Globus pallidus (tissue), 1 donor: Measurements from ENCODE around the gene TGFBR2.

Experiments
- DNase-seq: peaks from one replicate; pipeline ENCODE4 v3.0.0-alpha.2; 2015; ENCODE audit warnings: low spot score

The TGFBR2 gene

DNA sequence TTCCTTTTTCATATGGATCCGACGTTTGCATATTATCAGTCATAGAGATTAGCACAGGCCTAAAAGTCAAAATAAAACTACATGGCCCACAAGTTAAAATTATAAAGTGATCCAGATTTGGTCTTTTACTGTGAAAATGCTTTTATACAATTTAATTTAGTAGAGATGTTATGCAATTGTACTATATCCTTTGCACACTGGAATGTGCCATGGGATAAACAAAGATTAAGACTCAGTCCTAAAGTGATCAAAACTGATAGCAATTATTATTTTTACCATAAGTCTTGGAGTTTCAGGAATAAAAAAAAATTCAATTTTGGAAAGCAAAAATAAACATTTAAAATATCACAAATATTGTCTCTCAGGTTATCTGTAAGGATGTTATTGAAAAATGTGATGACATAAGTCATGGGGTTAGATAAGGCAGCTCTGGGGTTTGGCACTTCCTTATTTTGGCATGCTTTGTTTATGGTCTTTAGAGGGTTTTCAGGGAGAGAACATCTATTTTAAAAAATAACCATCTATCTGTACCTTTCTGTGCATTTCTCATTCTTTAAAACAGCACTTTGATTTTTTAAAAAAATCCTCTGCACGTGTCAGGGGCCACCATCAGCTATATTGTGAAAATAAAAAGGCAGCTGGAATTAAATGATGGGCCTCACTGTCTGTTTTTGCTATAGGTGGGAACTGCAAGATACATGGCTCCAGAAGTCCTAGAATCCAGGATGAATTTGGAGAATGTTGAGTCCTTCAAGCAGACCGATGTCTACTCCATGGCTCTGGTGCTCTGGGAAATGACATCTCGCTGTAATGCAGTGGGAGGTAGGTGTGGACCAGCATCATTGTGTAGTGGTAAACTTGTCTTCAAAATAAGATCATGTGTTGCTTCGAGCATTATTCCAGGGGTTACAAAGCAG, 67.3 kb downstream of the TGFBR2 start:
- no peak for DNase-seq

DNA sequence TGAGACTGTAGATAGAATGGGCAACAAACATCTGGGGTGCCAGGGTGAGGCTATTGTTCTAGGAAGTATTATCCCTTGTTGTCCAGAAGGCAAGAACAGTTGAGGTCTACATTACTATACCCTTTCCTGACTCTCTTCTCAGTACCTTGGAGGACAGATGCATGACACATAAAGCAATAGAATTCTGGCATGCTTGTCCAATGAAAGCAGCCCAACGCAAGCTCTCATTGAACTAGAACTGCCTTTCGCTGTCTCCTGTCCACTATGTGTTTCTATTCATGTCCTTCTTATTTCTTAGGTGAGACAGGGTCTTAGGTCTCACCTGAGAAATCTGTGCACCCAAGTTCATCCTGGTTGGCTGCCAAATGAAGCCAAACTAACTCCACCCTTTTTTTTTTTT, 68.6 kb downstream of the TGFBR2 start:
- no peak for DNase-seq

DNA sequence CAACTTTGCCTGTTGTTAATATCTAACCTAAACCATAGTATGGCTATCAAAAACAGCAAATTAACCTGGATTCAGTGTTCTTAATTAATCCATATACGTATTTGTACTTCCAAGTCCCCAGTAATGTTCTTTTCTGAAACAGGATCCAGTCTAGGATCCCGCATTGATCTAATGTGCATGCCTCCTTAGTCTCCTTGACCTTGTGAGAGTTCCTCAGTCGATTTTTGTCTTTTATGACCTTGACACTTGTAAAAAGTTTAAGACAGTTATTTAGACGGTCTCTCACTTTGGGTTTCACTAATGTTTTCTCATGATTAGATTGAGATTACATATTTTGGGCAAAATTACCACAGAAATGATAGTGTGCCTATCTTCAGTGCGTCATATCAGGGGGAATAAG, 69.4 kb downstream of the TGFBR2 start:
- DNase-seq: no peak

DNA sequence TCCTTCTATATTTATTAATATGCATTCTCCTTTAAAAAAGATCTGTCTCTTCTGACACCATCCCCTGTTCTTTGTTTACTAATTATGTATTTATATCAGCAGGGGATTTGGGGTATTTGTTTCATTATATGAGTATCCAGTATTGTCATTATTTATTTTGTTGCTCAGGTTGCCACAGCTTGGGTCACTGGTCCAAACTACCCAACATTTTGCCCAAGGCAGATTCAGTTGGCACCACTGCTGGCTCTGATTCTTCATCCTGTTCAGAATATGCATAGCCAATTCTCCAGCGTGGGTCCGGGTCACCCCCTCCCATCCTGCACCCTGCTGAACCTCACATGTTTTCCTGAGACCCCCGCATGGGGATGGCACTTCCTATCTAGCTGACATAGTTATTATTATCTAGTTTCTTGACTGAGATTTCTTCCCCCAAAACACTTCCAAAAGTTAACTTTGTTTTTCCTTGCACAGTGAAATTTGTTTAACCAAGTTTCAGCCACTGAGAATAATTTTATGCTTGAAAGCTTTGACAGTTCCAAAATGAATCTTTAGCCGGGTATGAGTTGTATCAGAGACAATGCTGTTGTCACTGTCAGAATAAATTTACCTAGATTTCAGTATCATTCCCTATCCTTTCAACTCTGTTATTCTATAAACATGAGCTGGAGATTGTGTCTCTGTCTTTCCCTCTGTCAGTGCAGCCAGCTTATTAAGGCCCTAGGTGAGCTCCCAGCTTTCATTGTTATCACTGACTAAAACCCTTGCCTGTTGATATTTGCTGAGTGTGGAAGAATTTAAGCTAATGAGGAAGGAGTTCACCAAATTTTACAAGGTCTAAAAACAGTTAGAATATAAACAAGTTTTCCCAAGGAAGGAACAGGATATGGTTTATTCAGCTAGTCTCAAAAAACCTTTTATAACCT, 70.3 kb downstream of the TGFBR2 start:
- no peak for DNase-seq

DNA sequence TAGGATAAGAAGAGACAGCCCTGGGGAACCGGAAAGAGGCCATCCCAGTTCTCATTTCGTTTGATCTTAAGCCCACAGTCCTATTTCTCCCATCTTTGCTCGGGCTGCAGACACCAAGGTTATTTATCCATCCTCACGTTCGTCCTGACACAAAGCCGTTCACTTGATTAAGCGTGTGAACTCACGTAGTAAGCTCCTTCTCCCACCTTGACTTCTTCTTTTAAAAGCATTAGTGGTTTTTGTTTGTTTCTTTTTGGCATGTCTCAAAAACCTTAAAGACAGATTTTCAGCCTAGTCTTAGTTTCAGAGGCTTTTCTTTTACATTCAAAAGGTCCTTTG, 70.9 kb downstream of the TGFBR2 start:
- no peak for DNase-seq

DNA sequence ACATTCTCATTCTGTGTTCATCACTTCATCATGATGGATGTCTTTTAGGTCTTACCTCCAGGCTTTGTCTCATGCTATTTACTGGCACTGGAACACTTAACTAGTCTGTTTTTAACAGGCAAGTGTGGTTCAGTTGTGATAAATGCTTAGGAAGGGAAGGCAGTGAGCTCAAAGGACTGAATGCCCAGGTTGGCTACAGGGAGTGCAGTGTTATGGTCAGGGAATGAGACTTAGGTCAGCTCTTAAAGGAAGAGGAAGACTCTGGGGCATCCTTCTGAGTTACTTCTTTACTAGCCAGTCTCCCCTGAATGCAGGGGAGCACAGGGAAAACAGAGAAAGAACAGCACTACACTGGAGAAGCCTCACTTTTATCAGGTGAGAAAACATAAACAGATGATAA, 72.6 kb downstream of the TGFBR2 start:
- no peak for DNase-seq

DNA sequence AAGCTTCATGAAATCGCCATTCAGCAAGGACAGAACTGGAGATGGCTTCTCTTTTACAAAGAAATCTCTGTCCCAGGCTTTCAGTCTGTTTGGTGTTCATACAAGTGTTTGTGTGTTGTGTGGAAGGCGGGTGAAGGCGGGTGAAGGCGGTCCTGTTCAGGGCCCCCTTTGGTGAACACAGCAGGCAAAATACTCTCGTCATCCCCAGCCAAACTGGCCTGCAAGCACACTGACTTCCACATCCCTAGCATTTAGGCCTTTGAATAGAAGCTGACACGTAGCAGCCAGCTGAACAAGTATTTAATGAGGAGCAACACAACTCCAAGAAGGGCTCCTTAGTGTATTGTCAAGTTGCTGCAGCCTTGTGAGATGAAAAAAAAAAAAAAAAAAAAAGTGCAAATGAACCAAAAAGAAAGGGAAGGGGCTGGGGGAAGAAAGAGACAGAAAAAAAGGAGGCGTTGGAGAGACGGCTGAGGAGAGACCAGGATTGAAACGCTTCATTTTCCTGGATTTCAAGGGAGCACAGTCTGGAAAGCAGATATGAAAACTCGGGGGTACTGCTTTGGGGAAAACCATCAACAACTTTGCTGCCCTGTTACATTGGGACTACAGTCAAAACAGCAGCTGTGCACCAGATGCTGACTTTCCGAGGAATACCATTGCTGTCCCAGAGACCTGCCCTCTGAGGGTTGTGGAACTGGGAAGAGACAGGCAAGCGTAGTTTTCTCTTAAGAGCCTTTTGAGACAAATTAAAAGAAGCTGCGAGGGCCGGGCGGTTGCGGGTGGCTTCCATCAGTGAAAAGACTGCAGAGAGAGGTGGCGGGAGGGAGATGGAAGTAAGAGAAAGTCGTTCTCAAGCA, 74.6 kb downstream of the TGFBR2 start:
- peak; percentile 95 for DNase-seq

DNA sequence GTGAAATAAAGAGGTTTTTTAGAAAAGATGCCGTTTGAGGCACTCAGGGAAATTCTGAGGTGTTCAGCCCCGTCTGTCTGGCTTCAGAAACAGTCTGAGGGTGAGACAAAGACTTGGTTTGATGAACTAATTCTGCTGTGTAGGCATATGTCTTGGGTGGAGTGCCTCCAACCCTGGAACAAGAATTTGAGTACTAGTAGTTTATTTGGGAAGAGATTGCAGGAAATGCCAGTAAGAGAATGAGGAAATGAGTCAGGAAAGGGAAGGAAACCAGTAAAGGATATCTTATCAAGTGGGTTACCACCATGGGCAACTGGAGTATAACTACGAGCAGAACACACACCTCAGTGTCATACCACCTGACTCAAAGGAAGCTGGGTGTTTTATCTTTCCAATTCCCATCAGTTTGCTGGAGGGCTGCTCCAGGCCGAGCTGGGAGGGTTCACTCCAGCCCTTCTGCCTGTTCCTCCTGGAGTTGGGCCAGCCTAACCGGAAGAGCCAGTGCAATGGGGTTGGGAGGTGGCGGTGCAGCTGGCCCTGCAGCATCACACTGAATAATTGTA, 75.3 kb downstream of the TGFBR2 start:
- DNase-seq: peak; percentile 61

DNA sequence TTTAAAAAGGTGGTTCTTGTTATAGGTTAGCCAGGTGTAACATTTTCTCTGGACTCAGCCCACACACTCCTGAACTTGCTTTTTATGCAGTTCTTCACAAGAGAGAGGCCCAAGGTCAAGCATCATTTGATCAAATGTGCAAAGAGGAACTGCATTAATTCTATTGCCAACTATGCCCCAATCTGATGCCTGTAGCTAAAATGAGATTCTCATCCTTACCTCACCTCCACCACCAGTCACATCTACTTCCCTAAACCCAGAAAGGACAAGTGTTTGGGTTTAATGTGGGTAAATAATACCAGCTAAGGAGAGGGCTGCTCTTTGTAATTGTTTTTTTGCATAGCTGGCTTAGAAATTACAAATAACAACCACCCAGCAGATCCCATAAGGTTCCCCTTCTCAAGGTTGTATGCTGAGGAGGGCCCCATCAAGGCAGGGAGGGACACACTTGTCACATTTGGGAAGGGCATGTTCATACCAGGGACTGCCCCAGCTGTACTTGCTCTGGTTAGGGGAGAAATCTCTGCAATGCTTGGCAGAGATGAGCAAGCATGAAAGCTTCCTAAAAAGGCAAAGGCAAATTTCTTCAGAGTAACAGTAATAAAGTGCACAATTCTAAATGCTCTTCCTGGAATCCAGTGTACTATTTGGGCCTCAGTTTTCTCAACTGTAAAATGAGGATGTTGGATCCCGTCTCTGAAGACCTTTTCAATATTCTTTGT, 76.2 kb downstream of the TGFBR2 start:
- DNase-seq: no peak

DNA sequence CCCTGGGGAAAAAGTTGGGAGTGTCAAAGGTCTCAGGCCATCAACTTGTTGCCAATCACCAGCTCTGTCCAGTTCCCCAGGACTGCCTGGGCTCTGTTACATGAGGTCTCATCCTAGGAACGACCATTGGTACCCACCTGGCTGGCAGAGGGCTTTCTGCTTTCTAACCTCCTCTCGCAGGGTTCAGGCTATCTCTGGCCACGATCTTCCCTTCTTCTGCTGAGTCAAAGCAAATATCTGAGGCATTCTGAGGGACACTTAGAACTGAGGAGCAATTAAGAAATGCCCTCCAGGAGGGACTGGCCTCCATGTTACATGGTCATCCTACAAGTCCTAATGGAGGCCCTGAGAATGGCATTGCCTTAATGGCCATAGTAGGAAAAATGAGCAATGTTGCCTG, 77.4 kb downstream of the TGFBR2 start:
- no peak for DNase-seq

DNA sequence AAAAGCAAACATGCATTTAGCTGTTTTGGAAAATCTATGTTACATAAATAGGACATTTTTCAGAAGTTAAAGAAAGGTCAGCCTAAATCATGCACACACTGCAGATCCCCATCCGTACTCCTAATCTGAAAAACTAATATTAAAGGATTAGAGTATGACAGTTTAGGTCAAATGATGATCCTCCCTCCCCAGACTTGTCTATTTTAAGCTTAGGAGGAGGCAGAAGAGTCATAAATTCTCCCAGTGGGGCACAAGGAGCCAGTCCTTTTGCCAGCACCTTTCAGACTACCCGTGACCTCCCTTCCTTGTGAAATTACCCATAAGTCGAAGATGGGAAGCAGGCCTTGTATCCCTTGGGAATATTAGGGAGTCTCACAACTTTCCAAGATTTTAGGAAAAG, 78.0 kb downstream of the TGFBR2 start:
- DNase-seq: no peak

DNA sequence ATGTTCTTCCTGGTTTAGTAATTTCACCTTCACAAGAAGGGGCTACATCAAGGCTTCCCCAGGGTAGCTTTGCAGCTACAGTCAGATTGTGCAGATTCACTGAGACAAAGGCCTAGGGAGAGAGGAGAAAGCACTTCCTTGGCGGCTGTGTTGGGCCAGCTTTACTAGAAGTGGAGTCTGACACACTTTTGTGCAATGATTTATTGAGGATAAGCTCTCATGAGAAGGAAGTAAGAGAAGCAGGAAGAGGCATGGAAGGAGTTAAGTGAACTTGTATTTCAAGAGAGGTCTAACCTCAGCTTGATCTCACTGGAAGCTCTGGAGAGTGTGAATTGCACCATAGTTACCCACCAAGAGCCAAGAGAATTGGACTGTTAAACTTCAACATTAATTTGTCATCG, 78.9 kb downstream of the TGFBR2 start:
- DNase-seq: no peak

DNA sequence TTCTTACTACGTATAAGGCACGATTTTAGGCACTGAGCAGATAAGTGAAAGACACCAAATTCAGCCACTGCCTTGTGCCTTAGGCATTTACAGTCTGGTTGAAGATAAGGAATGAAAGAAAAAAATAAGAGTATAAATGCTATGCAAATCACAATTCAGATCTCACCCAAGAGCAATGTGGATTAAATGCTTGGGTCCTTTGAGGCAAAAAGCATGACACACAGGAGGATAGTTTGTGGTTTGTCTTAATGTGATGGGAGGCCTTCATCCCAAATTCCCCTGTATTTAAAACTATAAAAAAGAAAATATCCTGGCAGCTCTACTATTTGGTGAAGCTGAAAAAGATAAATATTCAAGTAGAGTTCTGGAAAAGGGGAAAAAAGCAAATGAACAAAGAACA, 79.8 kb downstream of the TGFBR2 start:
- DNase-seq: no peak

DNA sequence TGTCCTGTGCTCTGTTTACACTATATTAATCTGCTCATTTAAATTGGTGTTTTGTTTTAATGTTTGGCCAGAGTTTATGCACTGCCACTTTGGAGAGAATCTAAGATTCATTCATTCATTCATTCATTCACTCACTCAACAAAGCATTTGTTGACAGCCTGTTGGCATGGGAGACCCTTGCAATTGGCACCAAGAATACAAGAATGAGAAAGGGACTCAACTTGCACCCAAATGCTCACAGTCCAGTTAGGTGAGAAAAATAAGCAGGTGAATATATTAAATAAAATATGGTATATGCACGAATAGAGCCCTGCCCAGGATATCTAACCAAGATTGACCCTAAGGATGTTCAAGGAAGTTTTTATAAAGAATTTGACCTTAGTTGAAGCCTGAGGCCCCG, 80.4 kb downstream of the TGFBR2 start:
- DNase-seq: no peak

DNA sequence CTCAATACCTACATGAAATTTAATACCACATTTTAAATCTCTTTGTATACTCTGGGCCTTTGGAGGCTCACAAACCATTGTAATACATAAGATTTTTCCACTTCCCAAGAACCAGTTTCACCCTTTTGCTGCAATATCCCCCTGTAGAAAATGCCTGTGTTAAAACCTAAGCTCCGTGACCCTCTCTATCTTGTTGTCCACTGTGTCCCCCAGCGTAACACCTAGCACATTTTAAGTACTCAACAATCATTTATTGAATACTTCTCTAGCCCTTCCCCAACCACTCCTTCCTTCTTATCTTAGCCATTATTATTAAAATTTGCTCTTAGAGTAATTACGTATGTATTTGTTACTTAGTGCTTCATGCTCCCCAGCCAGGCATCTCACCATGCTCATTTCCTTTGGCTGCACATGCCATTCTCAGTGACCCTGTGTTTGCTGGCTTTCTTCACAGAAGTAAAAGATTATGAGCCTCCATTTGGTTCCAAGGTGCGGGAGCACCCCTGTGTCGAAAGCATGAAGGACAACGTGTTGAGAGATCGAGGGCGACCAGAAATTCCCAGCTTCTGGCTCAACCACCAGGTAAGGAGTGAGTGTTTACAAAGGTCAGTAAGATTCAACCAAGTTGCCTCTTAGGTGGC, 81.6 kb downstream of the TGFBR2 start:
- no peak for DNase-seq

DNA sequence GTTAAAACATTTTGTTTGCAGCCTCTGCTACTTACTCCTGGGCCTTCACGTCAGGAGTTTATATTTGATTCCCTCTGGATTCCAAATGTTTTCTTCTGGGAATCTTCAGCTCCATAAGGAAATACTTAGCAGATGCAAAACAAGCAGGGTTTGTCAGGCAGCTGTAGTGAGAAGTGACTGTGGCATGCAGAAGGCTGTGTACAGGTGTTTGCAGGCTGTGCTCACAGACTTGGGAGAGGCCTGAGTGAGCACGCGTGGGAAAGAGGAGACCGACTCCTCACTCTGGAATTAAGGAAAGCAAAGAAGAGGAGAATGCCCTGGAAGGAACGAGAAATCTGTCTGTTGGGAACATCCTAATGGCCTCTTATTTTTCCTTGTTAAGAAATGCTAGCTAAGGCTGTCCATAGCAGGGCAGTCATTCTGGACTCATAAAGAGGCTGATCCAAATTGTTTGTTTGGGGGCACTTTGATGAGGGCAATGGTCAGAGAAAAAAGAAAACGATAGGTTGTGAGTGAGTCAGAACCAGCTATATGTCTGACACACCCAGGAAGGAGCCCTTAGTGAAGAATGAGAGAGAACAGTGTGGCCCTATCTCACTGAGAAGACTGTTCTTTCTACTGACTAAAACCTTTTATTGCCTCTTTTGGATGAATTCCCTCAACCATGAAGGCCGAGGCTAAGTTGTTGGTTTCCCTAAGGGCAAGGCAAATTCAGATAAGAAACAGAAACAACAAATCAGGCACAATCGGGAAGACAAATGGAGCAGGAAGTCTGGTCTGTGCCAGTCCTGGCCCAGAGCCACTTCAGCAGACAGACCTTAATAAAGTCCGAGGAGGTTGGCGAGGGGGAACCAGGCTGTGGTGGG, 82.6 kb downstream of the TGFBR2 start:
- no peak for DNase-seq

DNA sequence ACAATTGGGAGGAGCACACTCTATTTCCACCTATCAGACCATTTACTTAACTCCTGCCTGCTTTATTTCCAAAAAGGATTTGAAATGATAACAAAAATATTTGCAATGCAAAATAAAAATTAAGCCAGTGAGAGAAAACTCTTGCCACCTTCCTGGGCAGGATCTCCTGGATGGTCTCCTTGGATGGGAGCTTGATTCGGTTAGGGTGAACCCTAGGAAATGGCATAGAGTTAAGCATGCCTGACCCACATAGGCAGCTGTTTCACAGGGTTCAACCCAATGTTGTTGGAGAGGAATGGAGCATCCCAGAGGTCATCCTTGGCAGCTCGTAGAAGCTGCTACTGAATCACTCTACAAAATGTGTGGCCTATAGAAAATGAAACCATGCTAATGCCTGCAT, 83.8 kb downstream of the TGFBR2 start:
- DNase-seq: no peak

DNA sequence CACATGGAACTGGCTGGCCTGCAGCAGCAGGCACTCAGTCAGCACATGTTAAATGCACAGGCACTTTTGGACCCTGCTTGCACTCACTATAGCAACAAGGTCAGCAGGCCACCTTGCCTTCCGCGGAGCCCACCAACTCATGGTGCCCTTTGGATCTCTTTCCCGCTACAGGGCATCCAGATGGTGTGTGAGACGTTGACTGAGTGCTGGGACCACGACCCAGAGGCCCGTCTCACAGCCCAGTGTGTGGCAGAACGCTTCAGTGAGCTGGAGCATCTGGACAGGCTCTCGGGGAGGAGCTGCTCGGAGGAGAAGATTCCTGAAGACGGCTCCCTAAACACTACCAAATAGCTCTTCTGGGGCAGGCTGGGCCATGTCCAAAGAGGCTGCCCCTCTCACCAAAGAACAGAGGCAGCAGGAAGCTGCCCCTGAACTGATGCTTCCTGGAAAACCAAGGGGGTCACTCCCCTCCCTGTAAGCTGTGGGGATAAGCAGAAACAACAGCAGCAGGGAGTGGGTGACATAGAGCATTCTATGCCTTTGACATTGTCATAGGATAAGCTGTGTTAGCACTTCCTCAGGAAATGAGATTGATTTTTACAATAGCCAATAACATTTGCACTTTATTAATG, 85.0 kb downstream of the TGFBR2 start:
- no peak for DNase-seq

DNA sequence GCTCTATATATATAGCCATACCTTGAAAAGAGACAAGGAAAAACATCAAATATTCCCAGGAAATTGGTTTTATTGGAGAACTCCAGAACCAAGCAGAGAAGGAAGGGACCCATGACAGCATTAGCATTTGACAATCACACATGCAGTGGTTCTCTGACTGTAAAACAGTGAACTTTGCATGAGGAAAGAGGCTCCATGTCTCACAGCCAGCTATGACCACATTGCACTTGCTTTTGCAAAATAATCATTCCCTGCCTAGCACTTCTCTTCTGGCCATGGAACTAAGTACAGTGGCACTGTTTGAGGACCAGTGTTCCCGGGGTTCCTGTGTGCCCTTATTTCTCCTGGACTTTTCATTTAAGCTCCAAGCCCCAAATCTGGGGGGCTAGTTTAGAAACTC, 85.5 kb downstream of the TGFBR2 start:
- DNase-seq: no peak
